NCI-H1417 (cell line): Measurements from ENCODE around the gene NSL1.

Source experiments
- DNase-seq, 3 experiments: peaks; one replicate each; lab custom pipeline; 2025; lab: John Stamatoyannopoulos, UW

NSL1 gene

GRCh38 chr1:212703991-212704564 is 87.5 kb downstream of the NSL1 start:
- DNase-seq, result no peak

- DNase-seq, result no peak
Measured at GRCh38 chr1:212702672-212703071, 88.9 kb downstream of the NSL1 start.

- DNase-seq, result no peak
Measured at GRCh38 chr1:212701910-212702309, 89.7 kb downstream of the NSL1 start.

GRCh38 chr1:212700892-212701819 is 90.4 kb downstream of the NSL1 start:
- no peak for DNase-seq

- no peak for DNase-seq
Measured at GRCh38 chr1:212700223-212700891, 91.2 kb downstream of the NSL1 start.

GRCh38 chr1:212699625-212700222 is 91.9 kb downstream of the NSL1 start, which contains the start of gene BATF3:
TSS of gene BATF3 (minus strand) at chr1:212699840. CDS start at chr1:212699762, 78 bp downstream.
- peak in 2 of 3 experiments; percentile 62 to 66 for DNase-seq

GRCh38 chr1:212699104-212699624 is 92.4 kb downstream of the NSL1 start:
- peak in 2 of 3 experiments; percentile 78 for DNase-seq

GRCh38 chr1:212698467-212699103 is 93.0 kb downstream of the NSL1 start:
- DNase-seq, result no peak

- no peak for DNase-seq
Measured at GRCh38 chr1:212696721-212697331, 94.8 kb downstream of the NSL1 start.

GRCh38 chr1:212692774-212693644 is 98.6 kb downstream of the NSL1 start:
- DNase-seq, result no peak

GRCh38 chr1:212691561-212692071 is 100.0 kb downstream of the NSL1 start:
- DNase-seq, result no peak

- DNase-seq, result no peak
Measured at GRCh38 chr1:212690816-212691403, 100.7 kb downstream of the NSL1 start.

- no peak for DNase-seq
Measured at GRCh38 chr1:212689758-212690529, 101.6 kb downstream of the NSL1 start.

- no peak for DNase-seq
Measured at GRCh38 chr1:212689196-212689725, 102.3 kb downstream of the NSL1 start.

- DNase-seq, result no peak
Measured at GRCh38 chr1:212688341-212689047, 103.1 kb downstream of the NSL1 start.

GRCh38 chr1:212687811-212688210 is 103.8 kb downstream of the NSL1 start:
- DNase-seq, result no peak

GRCh38 chr1:212686591-212686990 is 105.0 kb downstream of the NSL1 start:
- DNase-seq, result no peak

GRCh38 chr1:212686069-212686468 is 105.5 kb downstream of the NSL1 start:
- DNase-seq, result no peak
